Measurements from ENCODE around the gene CCN2.
A peak's percentile ranks its signal among the peaks of the same experiment; 100 is the strongest.
"Not testable (repeated sequence)": the region's sequence is repeated elsewhere in the genome, so short reads cannot be mapped to it uniquely, and the experiment has no call there.

CCN2 gene

GRCh38 chr6:131910956-131911355 is 40.2 kb downstream of the CCN2 start:
- DNase-seq (ENCODE audit: low read depth): no peak
- no peak for TF ChIP-seq CTCF (IDR thresholded peaks at IDR 0.05; ENCODE audit: insufficient read depth, low read depth, low read length, missing control alignments)
- no peak overlapping the region for H3K4me3 ChIP-seq (ENCODE audit: low read length)

DNA sequence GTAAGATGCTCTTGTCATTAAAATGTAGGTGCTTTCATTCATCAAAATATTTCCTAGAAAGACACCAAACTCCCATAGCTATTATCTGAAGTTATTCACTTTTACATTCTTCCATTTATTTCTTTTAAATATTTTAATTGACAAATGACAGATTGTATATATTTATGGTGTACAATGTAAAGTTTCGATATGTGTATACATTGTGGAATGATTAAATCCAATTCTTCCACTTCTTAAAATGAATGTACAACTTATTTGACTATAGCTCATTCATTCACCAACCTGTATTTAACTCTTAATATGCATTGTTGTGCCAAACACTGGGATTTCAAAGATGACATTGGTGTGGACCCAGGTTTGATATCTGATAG is 41.0 kb downstream of the CCN2 start:
- DNase-seq (ENCODE audit: low read depth): no peak
- no peak overlapping the region for H3K4me3 ChIP-seq (ENCODE audit: low read length)
- no peak for TF ChIP-seq CTCF (IDR thresholded peaks at IDR 0.05; ENCODE audit: insufficient read depth, low read depth, low read length, missing control alignments)

GRCh38 chr6:131909408-131910218 is 41.6 kb downstream of the CCN2 start:
- peak; percentile 95 for TF ChIP-seq CTCF (IDR thresholded peaks at IDR 0.05; ENCODE audit: insufficient read depth, low read depth, low read length, missing control alignments)
- no peak overlapping the region for H3K4me3 ChIP-seq (ENCODE audit: low read length)
- peak; percentile 72 for DNase-seq (ENCODE audit: low read depth)

DNA sequence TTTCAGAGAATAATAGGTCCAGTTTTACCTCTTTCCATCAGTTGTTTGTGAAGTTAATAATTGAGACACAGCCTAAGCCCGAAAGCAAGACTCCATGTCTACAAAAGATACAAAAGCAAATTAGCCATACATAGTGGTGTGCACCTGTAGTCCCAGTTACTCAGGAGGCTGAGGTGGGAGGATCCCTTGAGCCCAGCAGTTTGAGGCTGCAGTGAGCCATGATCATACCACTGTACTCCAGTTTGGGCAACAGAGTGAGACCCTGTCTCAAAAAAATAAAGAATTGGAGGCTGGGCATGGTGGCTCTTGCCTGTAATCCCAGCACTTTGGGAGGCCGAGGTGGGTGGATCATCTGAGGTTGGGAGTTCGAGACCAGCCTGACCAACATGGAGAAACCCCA is 42.4 kb downstream of the CCN2 start:
- H3K4me3 ChIP-seq (ENCODE audit: low read length); DNase-seq (ENCODE audit: low read depth): not testable (repeated sequence)

GRCh38 chr6:131903734-131904133 is 47.4 kb downstream of the CCN2 start:
- not testable (repeated sequence) for DNase-seq (ENCODE audit: low read depth); H3K4me3 ChIP-seq (ENCODE audit: low read length)

DNA sequence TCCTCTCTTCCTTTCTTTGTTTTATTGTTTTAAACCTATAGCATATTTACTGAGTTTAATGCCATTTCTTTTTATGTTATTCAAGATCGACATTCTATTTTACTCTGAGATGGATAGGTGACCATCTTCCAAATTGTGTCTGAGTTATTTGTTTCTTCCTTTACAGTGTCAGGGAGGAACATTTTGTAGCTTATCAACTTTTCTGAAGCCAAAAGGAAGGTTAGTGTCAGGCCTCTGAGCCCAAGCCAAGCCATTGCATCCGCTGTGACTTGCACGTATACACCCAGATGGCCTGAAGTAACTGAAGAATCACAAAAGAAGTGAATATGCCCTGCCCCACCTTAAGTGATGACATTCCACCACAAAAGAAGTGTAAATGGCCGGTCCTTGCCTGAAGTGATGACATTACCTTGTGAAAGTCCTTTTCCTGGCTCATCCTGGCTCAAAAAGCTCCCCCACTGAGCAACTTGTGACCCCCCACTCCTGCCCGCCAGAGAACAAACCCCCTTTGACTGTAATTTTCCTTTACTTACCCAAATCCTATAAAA is 49.8 kb downstream of the CCN2 start:
- H3K4me3 ChIP-seq (ENCODE audit: low read length); DNase-seq (ENCODE audit: low read depth): not testable (repeated sequence)

- no peak for TF ChIP-seq CTCF (IDR thresholded peaks at IDR 0.05; ENCODE audit: insufficient read depth, low read depth, low read length, missing control alignments)
- H3K4me3 ChIP-seq (ENCODE audit: low read length): no peak overlapping the region
- DNase-seq (ENCODE audit: low read depth): peak; percentile 15
Measured at GRCh38 chr6:131900231-131900630, 50.9 kb downstream of the CCN2 start.

- DNase-seq (ENCODE audit: low read depth): no peak
- no peak overlapping the region for H3K4me3 ChIP-seq (ENCODE audit: low read length)
- no peak for TF ChIP-seq CTCF (IDR thresholded peaks at IDR 0.05; ENCODE audit: insufficient read depth, low read depth, low read length, missing control alignments)
Measured at GRCh38 chr6:131898718-131899117, 52.5 kb downstream of the CCN2 start.

Data from epithelial cell of esophagus (primary cell).